ENCODE measurements around the gene SPATS2L. TPM values are rescaled to one million over a fixed set of nuclear protein-coding genes. Genes with fewer than 3 reads are reported as not detected.

SPATS2L gene
- total RNA-seq, 1 donor from 2014 or later, result 100 TPM

GRCh38 chr2:200486529-200486928 lies 180.0 kb downstream of the SPATS2L start:
- Histone ChIP-seq H3K9me3 (no peaks in the 10 kb centered on the region), H3K27me3 (ENCODE audit: low read depth) (no peaks in the 10 kb centered on the region), H3K4me1 (peaks cover under 1% of the 10 kb centered on the region), H3K36me3 (peaks cover 28% of the 10 kb centered on the region), H3K4me3 (no peak overlapping the region), H3K27ac (no peak overlapping the region)
- intact Hi-C loops (cut with DNase I), result no loop called here
- no peak for TF ChIP-seq CTCF (IDR thresholded peaks at IDR 0.05)
- no peak for ATAC-seq
- DNase-seq, result no peak

DNA sequence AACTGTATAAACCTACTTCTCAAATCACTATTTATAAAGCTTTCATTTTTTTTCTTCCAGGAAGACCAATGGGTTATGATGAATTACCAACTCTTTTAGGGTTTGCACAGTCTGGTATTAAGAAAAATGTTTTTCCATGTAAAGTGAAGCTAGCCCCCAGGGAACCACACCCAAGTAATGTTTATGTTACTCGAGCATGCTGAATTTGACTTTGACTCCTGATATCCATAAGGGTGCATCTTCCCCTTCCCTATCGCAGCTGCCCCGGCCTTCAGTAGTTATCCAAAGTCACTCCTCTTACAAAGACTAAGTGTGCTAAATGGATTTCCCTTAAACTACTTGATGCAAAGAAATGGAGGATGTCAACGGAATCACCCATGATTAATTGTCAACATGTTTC lies 181.7 kb downstream of the SPATS2L start:
- DNase-seq (no peak), ATAC-seq (no peak)
- Histone ChIP-seq H3K27ac (no peak overlapping the region), H3K4me3 (no peak overlapping the region), H3K36me3 (peaks cover 44% of the 10 kb centered on the region), H3K9me3 (no peaks in the 10 kb centered on the region), H3K4me1 (no peaks in the 10 kb centered on the region), H3K27me3 (ENCODE audit: low read depth) (no peaks in the 10 kb centered on the region)
- no peak for TF ChIP-seq CTCF (IDR thresholded peaks at IDR 0.05)
- intact Hi-C loops (cut with DNase I), result no loop called here

- no peaks in the 10 kb centered on the region for H3K27me3 ChIP-seq (ENCODE audit: low read depth)
Observed at GRCh38 chr2:200490001-200490400, 183.5 kb downstream of the SPATS2L start.

GRCh38 chr2:200492656-200493055 lies 186.2 kb downstream of the SPATS2L start:
- intact Hi-C loops (cut with DNase I), result no loop called here
- no peak overlapping the region for H3K27ac ChIP-seq
- DNase-seq (no peak), ATAC-seq (no peak)
- TF ChIP-seq CTCF (IDR thresholded peaks at IDR 0.05), result no peak
- H3K27me3 ChIP-seq (ENCODE audit: low read depth), result no peaks in the 10 kb centered on the region
- H3K4me3 ChIP-seq, result no peak overlapping the region
- peaks cover 81% of the 10 kb centered on the region for H3K36me3 ChIP-seq
- no peaks in the 10 kb centered on the region for H3K9me3 ChIP-seq
- no peaks in the 10 kb centered on the region for H3K4me1 ChIP-seq

More at GRCh38 chr2:200490001-200490400, 183.5 kb downstream of the SPATS2L start:
- H3K4me1 ChIP-seq, result no peaks in the 10 kb centered on the region
- H3K4me3 ChIP-seq, result no peak overlapping the region
- DNase-seq, result no peak
- no peak for TF ChIP-seq CTCF (IDR thresholded peaks at IDR 0.05)
- ATAC-seq, result no peak
- H3K9me3 ChIP-seq, result no peaks in the 10 kb centered on the region
- H3K27ac ChIP-seq, result no peak overlapping the region
- intact Hi-C loops (cut with DNase I), result no loop called here
- H3K36me3 ChIP-seq, result peaks cover 55% of the 10 kb centered on the region

GRCh38 chr2:200494048-200494447 lies 187.6 kb downstream of the SPATS2L start:
- H3K9me3 ChIP-seq, result no peaks in the 10 kb centered on the region
- ATAC-seq (no peak), DNase-seq (no peak)
- H3K27ac ChIP-seq, result no peak overlapping the region
- no peak for TF ChIP-seq CTCF (IDR thresholded peaks at IDR 0.05)
- H3K36me3 ChIP-seq, result peaks cover 91% of the 10 kb centered on the region
- intact Hi-C loops (cut with DNase I), result no loop called here
- no peaks in the 10 kb centered on the region for H3K27me3 ChIP-seq (ENCODE audit: low read depth)
- no peaks in the 10 kb centered on the region for H3K4me1 ChIP-seq
- H3K4me3 ChIP-seq, result no peak overlapping the region

GRCh38 chr2:200496696-200497095 lies 190.2 kb downstream of the SPATS2L start:
- ATAC-seq (no peak), DNase-seq (no peak)
- H3K4me1 ChIP-seq, result no peaks in the 10 kb centered on the region
- no peaks in the 10 kb centered on the region for H3K27me3 ChIP-seq (ENCODE audit: low read depth)
- intact Hi-C loops (cut with DNase I), result no loop called here
- TF ChIP-seq CTCF (IDR thresholded peaks at IDR 0.05), result no peak
- no peak overlapping the region for H3K4me3 ChIP-seq
- no peak overlapping the region for H3K27ac ChIP-seq
- H3K9me3 ChIP-seq, result no peaks in the 10 kb centered on the region
- H3K36me3 ChIP-seq, result peaks cover 64% of the 10 kb centered on the region

Measured in lower lobe of right lung (tissue), 2 donors.